ENCODE results near the gene TCERG1.

The TCERG1 gene

GRCh38 chr5:146402949-146403348, 44.2 kb upstream of the TCERG1 start:
- Histone ChIP-seq H3K36me3 (ENCODE audit: low read depth) (no peaks in the 10 kb centered on the region), H3K27ac (ENCODE audit: poor library complexity, severe bottlenecking) (no peak overlapping the region), H3K27me3 (ENCODE audit: insufficient read depth, poor library complexity, severe bottlenecking) (peaks cover 19% of the 10 kb centered on the region), H3K4me3 (ENCODE audit: severe bottlenecking) (no peak overlapping the region), H3K9me3 (ENCODE audit: severe bottlenecking) (no peaks in the 10 kb centered on the region), H3K4me1 (ENCODE audit: insufficient read depth, poor library complexity, severe bottlenecking) (no peaks in the 10 kb centered on the region)
- TF ChIP-seq CTCF (IDR thresholded peaks at IDR 0.05; ENCODE audit: poor library complexity, severe bottlenecking): no peak
- no peak for ATAC-seq (ENCODE audit: low read depth)
- DNase-seq (ENCODE audit: low spot score): no peak

- DNase-seq (ENCODE audit: low spot score) (no peak), ATAC-seq (ENCODE audit: low read depth) (peak; percentile 96)
- Histone ChIP-seq H3K4me1 (ENCODE audit: insufficient read depth, poor library complexity, severe bottlenecking) (no peaks in the 10 kb centered on the region), H3K27me3 (ENCODE audit: insufficient read depth, poor library complexity, severe bottlenecking) (no peaks in the 10 kb centered on the region), H3K4me3 (ENCODE audit: severe bottlenecking) (no peak overlapping the region), H3K36me3 (ENCODE audit: low read depth) (no peaks in the 10 kb centered on the region), H3K27ac (ENCODE audit: poor library complexity, severe bottlenecking) (no peak overlapping the region), H3K9me3 (ENCODE audit: severe bottlenecking) (no peaks in the 10 kb centered on the region)
- no peak for TF ChIP-seq CTCF (IDR thresholded peaks at IDR 0.05; ENCODE audit: poor library complexity, severe bottlenecking)
Measured at GRCh38 chr5:146409054-146409671, 38.0 kb upstream of the TCERG1 start.

GRCh38 chr5:146410272-146410671, 36.9 kb upstream of the TCERG1 start:
- H3K4me1 ChIP-seq (ENCODE audit: insufficient read depth, poor library complexity, severe bottlenecking): no peaks in the 10 kb centered on the region
- no peak for TF ChIP-seq CTCF (IDR thresholded peaks at IDR 0.05; ENCODE audit: poor library complexity, severe bottlenecking)
- H3K9me3 ChIP-seq (ENCODE audit: severe bottlenecking): no peaks in the 10 kb centered on the region
- H3K4me3 ChIP-seq (ENCODE audit: severe bottlenecking): no peak overlapping the region
- H3K36me3 ChIP-seq (ENCODE audit: low read depth): no peaks in the 10 kb centered on the region
- H3K27ac ChIP-seq (ENCODE audit: poor library complexity, severe bottlenecking): no peak overlapping the region
- H3K27me3 ChIP-seq (ENCODE audit: insufficient read depth, poor library complexity, severe bottlenecking): no peaks in the 10 kb centered on the region
- no peak for ATAC-seq (ENCODE audit: low read depth)
- no peak for DNase-seq (ENCODE audit: low spot score)

GRCh38 chr5:146419696-146420095, 27.4 kb upstream of the TCERG1 start:
- TF ChIP-seq CTCF (IDR thresholded peaks at IDR 0.05; ENCODE audit: poor library complexity, severe bottlenecking): no peak
- no peaks in the 10 kb centered on the region for H3K4me1 ChIP-seq (ENCODE audit: insufficient read depth, poor library complexity, severe bottlenecking)
- H3K9me3 ChIP-seq (ENCODE audit: severe bottlenecking): no peaks in the 10 kb centered on the region
- H3K27me3 ChIP-seq (ENCODE audit: insufficient read depth, poor library complexity, severe bottlenecking): no peaks in the 10 kb centered on the region
- H3K36me3 ChIP-seq (ENCODE audit: low read depth): no peaks in the 10 kb centered on the region
- DNase-seq (ENCODE audit: low spot score): no peak
- H3K4me3 ChIP-seq (ENCODE audit: severe bottlenecking): no peak overlapping the region
- H3K27ac ChIP-seq (ENCODE audit: poor library complexity, severe bottlenecking): no peak overlapping the region
- no peak for ATAC-seq (ENCODE audit: low read depth)

- Histone ChIP-seq H3K4me3 (ENCODE audit: severe bottlenecking) (no peak overlapping the region), H3K27ac (ENCODE audit: poor library complexity, severe bottlenecking) (no peak overlapping the region), H3K4me1 (ENCODE audit: insufficient read depth, poor library complexity, severe bottlenecking) (no peaks in the 10 kb centered on the region), H3K9me3 (ENCODE audit: severe bottlenecking) (no peaks in the 10 kb centered on the region), H3K36me3 (ENCODE audit: low read depth) (no peaks in the 10 kb centered on the region), H3K27me3 (ENCODE audit: insufficient read depth, poor library complexity, severe bottlenecking) (no peaks in the 10 kb centered on the region)
- DNase-seq (ENCODE audit: low spot score) (no peak), ATAC-seq (ENCODE audit: low read depth) (no peak)
- TF ChIP-seq CTCF (IDR thresholded peaks at IDR 0.05; ENCODE audit: poor library complexity, severe bottlenecking): peak; percentile 18
Measured at GRCh38 chr5:146425023-146425422, 22.1 kb upstream of the TCERG1 start.
